HG02571 (cell line): Measurements from ENCODE around the gene RPS6KA5.
A peak's percentile ranks its signal among the peaks of the same experiment; 100 is the strongest.
"Not testable (repeated sequence)": the region's sequence is repeated elsewhere in the genome, so short reads cannot be mapped to it uniquely, and the experiment has no call there.

Experiments used
- ATAC-seq: cut with Tn5 transposase; IDR thresholded peaks from one replicate; pipeline ENCODE4 v1.9.1; 2021; ENCODE audit warnings: mild to moderate bottlenecking, moderate library complexity; ENCODE audit not compliant: unreplicated experiment

Gene RPS6KA5

DNA sequence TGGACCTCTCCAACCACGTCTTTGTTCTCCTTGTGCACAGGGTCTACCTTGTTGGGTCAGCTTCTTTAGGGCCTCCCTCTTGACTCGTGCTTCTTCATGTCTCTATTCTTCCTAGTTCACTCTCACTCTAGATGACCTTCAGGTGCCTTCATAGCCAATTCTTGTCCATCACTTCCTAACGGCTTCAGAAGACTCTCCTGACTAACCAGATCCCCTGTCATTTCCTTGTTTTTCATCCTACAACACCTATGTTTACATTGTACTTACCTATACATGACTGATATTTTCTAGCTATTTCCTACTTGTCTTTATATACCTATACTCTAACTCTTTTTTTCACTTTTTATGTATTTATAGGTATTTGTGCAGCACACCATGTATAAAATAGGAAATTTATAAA lies 117.1 kb downstream of the RPS6KA5 start:
- no peak for ATAC-seq

DNA sequence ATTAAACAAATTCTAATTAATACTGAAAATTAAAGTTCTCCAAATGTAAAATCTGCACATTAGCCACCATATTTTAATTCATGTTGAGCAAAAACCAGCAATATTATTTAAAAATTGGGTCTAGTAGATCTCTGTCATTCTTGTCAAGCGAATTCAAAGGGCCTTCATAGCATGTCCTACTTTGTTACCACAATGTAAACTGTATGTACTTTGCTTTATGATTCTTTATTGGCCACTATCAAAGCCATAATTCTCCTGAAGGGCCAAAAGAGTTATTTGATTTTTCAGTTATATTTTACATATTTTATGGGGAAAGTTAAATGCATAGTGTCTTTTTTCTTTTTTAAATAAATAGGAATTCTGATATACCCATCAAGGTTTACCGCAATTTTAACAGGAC lies 117.9 kb downstream of the RPS6KA5 start:
- no peak for ATAC-seq

DNA sequence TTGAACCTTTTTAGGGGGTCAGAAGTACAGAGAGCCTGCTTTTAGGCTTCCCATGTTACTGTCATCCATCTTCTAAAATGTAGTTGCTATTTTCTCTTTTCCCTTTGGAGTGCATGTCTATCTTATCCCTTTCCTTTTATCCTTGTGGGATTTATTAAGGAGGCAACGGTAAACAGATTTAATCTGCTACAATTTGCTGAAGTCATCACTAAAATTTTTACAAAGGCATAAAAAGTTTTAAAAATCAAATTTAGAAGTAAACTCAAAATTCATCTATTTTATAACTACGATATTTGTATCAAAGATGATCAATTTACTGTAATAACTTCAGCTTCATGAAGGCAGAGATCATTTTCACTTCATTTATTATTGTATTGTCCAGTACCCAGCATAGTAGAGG lies 118.7 kb downstream of the RPS6KA5 start:
- ATAC-seq = no peak

DNA sequence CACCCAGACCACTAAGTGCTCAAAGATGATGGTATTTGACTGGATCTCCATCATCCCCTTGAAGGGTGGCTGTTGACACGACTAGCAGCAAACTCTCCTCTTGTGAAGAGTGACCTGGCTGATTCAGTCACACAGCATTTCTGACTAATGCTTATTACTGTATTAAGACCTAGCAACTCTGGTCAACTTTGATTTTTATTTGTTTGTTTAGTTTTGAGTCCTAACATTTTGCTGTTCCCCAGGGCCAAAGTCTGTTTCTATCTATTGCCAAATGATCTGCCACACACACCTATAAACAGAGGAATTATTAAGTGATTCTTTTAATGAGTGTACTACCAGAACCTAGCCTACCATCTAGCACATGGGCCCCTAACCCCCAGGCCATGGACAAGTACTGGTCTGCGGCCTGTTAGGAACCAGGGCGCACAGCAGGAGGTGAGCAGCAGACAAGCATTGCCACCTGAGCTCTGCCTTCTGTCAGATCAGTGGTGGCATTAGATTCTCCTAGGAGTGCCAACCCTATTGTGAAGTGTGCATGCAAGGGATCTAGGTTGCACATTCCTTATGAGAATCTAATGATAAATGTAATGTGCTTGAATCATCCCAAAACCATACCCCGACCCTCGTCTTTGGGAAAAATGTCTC lies 120.0 kb downstream of the RPS6KA5 start:
- no peak for ATAC-seq

DNA sequence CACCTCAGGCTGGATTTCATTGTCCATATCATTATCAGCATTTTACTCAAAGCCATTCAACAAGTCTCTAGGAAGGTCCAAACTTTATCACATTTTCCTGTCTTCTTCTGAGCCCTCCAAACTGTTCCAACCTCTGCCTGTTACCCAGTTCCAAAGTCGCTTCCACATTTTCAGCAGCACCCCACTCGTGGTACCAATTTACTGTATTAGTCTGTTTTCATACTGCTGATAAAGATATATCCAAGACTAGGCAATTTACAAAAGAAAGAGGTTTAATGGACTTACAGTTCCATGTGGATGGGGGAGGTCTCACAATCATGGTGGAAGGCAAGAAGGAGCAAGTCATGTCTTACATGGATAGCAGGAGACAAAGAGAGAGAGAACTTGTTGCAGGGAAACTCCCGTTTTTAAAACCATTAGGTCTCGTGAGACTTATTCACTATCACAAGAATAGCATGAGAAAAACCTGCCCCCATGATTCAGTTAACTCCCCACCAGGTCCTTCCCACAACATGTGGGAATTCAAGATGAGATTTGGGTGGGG lies 121.1 kb downstream of the RPS6KA5 start:
- ATAC-seq = not testable (repeated sequence)

DNA sequence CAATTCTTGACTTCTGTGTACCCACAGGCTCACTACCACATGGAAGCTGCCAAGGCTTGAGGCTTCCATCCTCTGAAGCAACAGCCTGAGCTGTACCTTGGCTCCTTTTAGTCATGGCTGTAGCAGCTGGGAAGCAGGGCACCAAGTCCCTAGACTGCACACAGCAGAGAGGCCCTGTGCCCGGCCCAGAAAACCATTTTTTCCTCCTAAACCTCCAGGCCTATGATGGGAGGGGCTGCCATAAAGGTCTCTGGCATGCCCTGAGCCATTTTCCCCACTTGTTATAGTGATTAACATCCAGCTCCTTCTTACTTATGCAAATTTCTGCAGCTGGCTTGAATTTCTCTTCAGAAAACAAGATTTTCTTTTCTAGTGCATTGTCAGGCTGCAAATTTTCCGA lies 121.8 kb downstream of the RPS6KA5 start:
- ATAC-seq = no peak

DNA sequence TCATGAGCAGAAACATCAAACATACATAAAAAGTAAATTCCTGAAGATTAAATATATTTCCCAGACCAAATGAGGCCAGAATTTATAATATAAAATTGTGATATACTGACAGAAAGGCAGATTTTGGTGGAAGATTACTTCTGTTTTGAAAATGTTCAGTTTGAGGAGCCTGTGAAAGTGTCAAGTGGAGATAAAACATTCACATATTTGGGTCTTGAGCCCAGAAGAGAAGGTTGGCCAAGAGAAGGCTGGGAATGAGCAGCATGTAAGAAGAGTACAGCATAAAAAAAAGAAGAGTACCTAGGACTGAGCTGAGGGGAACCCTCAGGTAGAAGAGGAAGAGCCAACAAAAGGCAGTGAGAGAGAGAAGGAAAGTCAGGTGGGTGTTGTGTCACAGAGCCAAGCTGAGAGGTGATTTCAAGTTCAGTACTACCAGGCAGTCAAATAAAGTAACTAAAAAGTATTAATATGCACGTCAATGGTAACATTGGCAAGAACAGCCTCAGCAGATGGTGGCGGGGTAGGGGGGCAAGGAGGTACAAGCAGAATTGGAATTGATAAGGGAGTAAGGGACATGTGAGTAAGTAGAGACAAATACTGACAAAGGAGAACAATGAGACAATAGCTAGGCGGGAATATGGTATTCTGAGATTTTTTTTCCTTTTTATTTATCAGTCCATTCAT lies 123.5 kb downstream of the RPS6KA5 start:
- ATAC-seq = no peak

DNA sequence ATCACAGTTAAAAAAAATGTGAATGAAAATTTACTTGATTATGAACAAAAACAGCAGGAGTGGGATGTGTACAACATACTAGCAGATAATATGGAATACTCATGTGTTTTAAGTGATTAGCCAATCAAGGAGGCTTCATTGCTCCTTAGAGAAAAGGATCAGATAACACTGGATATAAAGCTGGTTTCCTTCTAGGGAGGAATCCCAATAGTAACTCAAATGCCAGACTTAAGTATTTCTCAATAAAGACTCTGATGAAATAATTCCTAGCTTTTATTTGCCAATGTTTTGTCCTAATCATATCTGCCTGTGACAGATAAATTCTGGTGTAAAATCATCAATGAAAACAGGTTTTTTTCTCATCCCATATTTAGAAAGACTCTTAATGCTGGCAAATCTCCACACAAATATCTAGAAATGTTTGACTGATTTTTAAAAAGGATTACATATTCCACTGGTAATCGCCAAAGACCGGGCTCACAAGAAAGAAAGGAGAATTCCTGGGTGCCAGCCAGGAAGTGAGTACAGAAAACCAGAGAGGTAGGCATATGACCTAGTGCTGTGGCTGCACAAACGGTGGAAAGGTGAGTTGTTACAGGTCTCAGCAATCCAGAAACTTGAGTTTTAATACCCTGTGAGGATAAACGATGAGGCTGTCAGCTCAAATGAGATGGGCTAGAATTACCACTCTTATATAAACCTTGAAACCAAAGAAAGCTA lies 135.7 kb downstream of the RPS6KA5 start:
- ATAC-seq = no peak

DNA sequence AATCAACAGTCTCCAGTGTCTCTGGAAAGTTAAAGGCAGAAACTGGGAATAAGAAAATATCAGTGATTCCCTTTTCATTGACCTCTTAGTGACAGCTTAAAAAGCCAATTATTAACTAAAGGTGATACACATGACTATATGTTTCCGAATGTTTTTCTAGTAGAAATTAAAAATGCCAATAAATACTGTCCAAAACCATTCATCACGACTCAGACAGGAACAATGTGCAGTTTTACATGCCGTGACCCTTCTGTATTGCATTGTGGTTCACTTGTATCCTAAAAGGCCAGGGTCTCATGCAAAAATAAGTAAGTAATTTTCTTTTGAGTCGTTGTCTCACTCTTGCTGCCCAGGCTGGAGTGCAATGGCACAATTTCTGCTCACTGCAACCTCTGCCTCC lies 138.3 kb downstream of the RPS6KA5 start:
- ATAC-seq = no peak

DNA sequence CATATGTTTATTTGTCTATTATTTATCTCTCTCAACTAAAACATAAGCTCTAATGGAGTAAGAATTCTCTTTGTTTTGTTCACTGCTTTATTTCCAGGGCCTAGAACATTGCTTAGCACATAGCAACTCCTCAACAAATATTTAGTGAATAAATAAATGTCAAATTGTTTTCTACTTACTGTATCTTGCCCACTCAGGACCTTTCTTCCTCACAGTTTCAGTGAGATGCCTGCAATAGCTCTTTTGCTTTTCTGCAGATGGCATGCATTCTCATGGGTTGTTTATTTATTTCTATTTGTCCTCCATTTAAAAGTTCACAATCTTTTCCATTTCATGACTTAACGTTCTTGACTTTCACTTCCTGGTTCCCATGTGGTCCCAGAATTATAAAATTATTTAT lies 149.3 kb downstream of the RPS6KA5 start:
- no peak for ATAC-seq

DNA sequence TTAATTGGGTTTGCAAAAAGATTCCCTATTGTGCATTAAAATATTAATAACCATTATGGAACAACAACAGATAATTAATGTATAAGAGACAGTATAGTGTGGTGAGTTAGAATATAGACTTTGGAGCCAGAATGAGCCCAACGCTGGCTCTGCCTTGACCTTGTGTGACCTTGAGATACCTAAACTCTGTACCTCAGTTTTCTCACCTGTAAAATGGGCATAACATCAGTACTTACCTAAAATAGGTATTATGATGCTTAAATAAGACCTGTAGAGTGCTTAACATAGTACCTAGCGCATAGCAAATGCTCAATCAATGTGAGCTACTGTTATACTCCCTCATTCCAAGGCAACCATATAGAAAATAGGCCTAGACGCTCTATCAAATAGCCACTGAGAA lies 153.3 kb downstream of the RPS6KA5 start:
- ATAC-seq = no peak

DNA sequence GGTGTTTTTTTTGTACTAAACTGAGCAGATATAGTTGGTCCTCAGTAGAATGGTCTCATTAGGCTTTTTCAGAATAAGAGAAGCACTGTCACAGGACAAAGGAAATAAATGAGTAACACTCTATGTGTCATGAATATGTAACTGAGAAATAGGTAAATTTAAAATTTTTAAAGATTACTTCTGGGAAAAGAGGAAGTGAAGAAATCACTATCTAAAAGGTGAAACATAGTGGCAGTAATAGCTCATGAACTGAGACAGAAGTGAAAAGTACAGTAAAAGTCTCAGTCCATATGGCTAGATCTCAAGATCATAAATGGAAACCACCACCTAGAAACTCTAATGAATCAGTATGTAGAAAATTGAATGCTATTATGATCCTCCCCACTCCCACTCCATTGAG lies 154.9 kb downstream of the RPS6KA5 start:
- ATAC-seq = peak; percentile 78

DNA sequence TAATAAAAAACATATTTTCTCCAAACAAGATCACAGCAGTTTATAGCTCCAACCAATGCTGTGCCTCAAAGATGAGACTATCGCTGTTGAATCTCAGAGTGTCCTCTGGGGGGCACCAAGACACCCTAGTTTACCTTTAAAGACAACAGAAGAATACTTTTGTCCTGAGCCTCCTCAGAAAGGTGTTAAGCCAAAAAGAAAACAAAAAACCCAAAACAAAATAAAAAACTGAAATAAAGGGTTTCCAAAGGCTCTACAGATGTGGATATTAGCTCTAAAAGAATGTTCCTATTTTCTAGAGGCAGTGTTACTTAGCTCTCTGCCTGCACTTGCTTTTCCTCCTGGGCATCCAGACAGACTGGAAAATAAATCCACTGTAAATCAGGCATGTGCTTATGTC lies 157.3 kb downstream of the RPS6KA5 start:
- no peak for ATAC-seq

DNA sequence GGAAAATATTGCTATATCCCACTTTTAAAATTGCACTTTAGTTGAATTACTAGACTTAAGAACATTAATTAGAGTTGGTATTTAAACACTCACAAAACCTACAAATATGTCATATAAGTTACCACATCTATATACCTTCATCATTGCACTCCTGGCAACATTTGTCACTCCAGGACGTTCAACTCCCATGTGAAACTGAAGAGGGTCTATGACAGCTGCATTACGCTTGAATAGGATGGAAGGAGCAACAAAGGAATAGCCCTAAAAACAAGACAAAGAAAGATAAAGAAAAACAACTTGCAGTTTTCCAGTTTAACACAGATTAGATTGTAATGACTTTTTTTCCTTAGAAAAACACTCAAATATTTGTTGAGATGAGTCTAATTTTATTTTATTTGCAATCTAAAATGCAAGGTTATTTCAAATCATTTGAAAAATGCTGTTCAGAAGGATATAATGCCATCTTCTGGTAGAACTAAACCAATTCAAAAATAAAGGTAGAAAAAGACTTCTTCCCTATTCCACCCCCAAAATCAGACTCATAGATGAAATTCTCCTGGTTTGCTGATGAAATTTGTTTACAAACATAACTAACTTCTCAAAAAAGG lies 159.9 kb downstream of the RPS6KA5 start:
- ATAC-seq = no peak

DNA sequence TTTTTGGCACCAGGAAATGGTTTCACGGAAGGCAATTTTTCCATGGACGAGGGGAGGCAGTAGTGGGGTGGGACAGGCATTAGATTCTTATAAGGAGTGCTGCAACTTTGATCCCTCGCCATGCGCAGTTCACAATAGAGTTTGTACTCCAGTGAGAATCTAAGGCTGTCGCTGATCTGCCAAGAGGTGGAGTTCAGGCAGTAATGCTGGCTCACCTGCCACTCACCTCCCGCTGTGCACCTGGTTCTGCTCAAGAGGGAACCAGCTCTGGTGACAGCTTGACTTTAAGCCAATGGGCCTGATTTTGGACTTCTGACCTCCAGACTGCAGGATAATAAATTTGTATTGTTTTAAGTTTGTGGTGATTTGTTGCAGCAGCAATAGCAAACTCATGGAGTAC lies 163.4 kb downstream of the RPS6KA5 start:
- ATAC-seq = no peak

DNA sequence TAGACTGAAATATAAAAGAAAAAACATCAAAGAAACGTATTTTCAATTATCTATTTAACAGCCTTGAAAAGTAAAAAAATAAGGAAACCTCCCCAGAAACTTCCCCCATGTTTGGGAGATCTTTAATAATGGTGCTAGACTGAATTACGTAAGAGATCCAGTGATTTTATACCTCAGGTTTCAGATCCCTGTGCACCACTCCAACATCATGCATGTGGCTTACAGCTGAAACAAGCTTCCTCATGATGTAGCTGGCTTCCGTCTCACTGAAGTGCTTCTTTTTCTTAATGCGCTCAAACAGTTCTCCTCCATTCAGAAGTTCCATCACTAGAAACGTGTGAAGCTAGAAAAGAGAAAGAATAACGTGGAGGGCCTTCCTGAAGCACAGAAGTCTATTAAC lies 166.2 kb downstream of the RPS6KA5 start:
- no peak for ATAC-seq

DNA sequence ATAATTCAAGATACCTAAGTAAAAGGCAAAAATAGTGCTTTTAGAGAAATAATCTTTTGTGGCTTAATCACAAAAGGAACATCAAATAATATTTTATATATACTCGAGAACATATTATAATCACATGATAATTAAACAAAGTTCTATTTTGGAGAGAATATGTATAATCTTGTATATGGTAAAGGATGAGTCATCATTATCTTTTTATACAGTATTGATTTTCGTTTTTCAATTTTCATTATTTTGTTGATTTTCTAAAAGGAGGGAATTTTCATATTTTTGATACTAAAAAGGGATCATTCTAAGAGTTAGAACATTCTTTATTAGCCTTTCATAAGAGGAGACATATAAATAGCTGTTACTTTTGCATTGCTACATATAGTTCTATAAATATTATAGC lies 166.9 kb downstream of the RPS6KA5 start:
- no peak for ATAC-seq

DNA sequence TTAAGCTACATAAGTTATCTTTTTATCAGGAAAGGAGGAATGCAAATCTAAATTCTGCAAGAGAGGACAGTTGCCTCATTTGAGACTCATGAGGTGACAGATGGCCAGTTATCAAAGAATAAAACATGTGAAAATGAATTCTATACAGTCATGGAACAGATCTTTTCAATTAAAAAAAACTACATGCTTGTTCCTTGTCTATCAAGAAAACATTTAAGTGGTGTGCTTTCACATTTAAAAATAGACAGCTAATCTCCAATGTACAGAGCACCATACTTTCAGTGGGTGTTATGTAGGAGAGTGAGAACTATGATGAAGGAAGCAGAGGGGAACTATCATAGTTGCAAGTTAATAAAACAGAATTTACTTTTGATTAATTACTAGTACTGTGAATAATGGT lies 167.5 kb downstream of the RPS6KA5 start:
- ATAC-seq = no peak

DNA sequence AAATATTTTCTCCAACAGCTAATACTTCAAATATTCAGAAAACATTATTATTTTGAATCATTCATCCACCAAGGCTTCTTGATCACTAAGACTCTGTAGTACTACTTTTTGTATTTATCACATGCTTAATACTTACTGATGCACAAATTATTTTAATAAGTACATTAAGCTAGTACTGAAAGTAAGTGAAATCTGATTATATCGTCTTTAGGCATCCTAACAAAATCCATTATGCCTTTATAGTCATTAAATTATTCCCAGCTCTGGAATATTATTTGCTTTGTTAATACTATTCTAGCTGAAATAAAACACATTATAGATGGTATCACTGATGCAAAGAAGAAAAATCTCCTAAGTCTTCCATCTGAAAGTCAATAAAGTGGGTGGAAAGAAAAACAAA lies 169.1 kb downstream of the RPS6KA5 start:
- ATAC-seq = no peak

DNA sequence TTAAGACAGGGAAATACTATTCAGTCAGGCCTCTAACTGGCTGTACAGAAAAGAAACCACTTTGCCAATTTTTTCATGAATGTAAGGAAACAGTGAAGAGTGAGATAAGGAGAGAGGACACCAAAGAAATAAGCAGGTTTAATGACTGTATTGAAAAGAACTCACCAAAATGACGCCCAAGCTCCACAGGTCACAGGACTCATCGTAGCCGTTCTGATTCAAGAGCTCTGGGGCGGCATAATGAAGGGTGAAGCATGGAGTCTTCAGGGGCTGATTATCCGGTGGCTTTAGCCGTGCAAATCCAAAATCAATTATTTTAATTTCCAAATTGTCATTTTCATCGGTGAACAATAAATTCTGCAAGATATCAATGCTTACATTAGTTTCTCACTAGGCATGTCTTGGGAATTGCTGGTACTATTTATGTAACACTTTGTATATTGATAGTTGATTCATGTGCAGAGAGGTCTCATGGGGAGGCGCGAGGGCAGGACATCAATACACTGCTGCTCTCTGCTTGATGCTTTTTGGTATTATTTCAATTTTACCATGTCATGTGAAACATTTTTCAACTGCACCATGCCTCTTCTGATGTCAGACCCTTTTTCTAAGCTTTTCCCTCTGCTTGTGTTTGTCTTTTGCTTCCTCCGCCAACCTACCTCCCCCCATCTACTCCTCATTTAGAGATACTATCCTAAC lies 170.0 kb downstream of the RPS6KA5 start:
- ATAC-seq = no peak

DNA sequence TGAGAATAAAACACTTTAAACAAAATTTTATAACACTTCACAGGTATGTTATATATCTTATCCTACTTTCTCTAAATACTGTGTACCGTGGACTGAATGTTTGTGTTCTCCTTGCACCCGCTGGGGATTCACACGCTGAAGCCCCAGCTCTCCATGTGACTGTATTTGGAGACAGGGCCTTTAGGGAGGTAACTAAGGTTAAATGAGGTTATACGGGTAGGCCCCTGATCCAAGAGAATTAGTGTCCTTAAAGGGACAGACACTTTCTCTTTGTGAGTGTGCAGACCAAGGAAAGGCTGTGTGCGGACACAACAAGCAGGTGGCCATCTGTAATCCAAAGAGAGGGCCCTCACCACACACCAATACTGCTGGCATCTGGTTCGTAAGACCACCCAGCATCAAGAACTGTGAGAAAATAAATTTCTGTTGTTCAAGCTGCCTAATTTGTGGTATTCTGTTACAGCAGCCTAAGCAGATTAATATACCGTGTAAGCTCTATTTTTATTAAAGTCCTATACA lies 174.1 kb downstream of the RPS6KA5 start:
- ATAC-seq = no peak
